ENCODE results near the gene ALPK1. TPM values are rescaled to one million over a fixed set of nuclear protein-coding genes. Genes with fewer than 3 reads are reported as not detected.

The ALPK1 gene
- total and polyA plus RNA-seq, 2 experiments from 2014 or later, result 0.10 to 0.49 TPM

- TF ChIP-seq CTCF (conservative IDR thresholded peaks at IDR 0.05; ENCODE audit: low read depth in 2 of 2) (no peak), ZNF331 (CRISPR knock-in tag; IDR thresholded peaks at IDR 0.05; ENCODE audit: low read depth) (no peak), ZNF114 (CRISPR knock-in tag; IDR thresholded peaks at IDR 0.05) (no peak), STAT1 (IDR thresholded peaks at IDR 0.05; ENCODE audit: unreplicated experiment) (no peak), EZH2phosphoT487 (IDR thresholded peaks at IDR 0.05; ENCODE audit: unreplicated experiment) (no peak), ETS1 (IDR thresholded peaks at IDR 0.05) (no peak)
Observed at GRCh38 chr4:112421911-112422310, 124.7 kb downstream of the ALPK1 start (continued).

GRCh38 chr4:112422644-112423043, 125.5 kb downstream of the ALPK1 start:
- Histone ChIP-seq H3F3A (replicated peaks; ENCODE audit: low read depth) (no peaks in the 10 kb centered on the region), H2AFZ (no peak overlapping the region), H3K79me2 (replicated peaks; ENCODE audit: insufficient read depth) (no peaks in the 10 kb centered on the region), H4K20me1 (replicated peaks; ENCODE audit: insufficient read depth) (no peaks in the 10 kb centered on the region), H3K27ac (ENCODE audit: low read depth) (no peak overlapping the region), H3K27me3 (ENCODE audit: insufficient read depth) (no peaks in the 10 kb centered on the region), H3K9me2 (ENCODE audit: insufficient read depth) (no peaks in the 10 kb centered on the region), H3K4me3 (no peak overlapping the region), H3K4me2 (no peak overlapping the region), H3K4me1 (ENCODE audit: insufficient read depth) (no peaks in the 10 kb centered on the region), H3K36me3 (ENCODE audit: insufficient read depth) (no peaks in the 10 kb centered on the region)
- Mint-ChIP-seq H3K4me3 (no peak overlapping the region), H3K4me1 (peaks cover 4% of the 10 kb centered on the region), H3K36me3 (ENCODE audit: low read depth) (no peaks in the 10 kb centered on the region), H3K27me3 (ENCODE audit: insufficient read depth, low read depth, poor library complexity) (peaks cover 1% of the 10 kb centered on the region), H3K9me3 (no peaks in the 10 kb centered on the region), H3K27ac (no peak overlapping the region)
- no peak for TF ChIP-seq ETS1 (IDR thresholded peaks at IDR 0.05)
- TF ChIP-seq POLR2AphosphoS5 (IDR thresholded peaks at IDR 0.05; ENCODE audit: low read depth), result no peak
- TF ChIP-seq JUNB (IDR thresholded peaks at IDR 0.05; ENCODE audit: unreplicated experiment), result no peak
- TF ChIP-seq ZNF114 (CRISPR knock-in tag; IDR thresholded peaks at IDR 0.05), result no peak
- no peak for TF ChIP-seq NANOG (IDR thresholded peaks at IDR 0.05; ENCODE audit: borderline replicate concordance)
- no peak for TF ChIP-seq EZH2phosphoT487 (IDR thresholded peaks at IDR 0.05; ENCODE audit: unreplicated experiment)
- TF ChIP-seq CREB1 (CRISPR knock-in tag; IDR thresholded peaks at IDR 0.05; ENCODE audit: low read depth), result no peak
- TF ChIP-seq ZNF331 (CRISPR knock-in tag; IDR thresholded peaks at IDR 0.05; ENCODE audit: low read depth), result no peak
- TF ChIP-seq CTCF (conservative IDR thresholded peaks at IDR 0.05; ENCODE audit: low read depth in 2 of 2), result no peak
- no peak for TF ChIP-seq REST (IDR thresholded peaks at IDR 0.05; ENCODE audit: unreplicated experiment)
- DNase-seq (ENCODE audit: low spot score), result no peak
- ATAC-seq, result no peak

All from GM23338 (cell line).